ENCODE measurements around the gene KRT13.

The KRT13 gene

GRCh38 chr17:41528959-41529353, 23.5 kb upstream of the KRT13 start:
- no peaks in the 10 kb centered on the region for H4K20me1 ChIP-seq (ENCODE audit: insufficient read depth)
- H3K4me3 ChIP-seq (IDR thresholded peaks at IDR 0.05; ENCODE audit: insufficient read depth, low read depth, low read length) = no peak overlapping the region
- peaks cover 23% of the 10 kb centered on the region for H3K27me3 ChIP-seq (ENCODE audit: insufficient read depth, low read depth)
- H3K36me3 ChIP-seq (ENCODE audit: insufficient read depth) = no peaks in the 10 kb centered on the region
- H3K79me2 ChIP-seq (ENCODE audit: insufficient read depth, low read depth) = no peaks in the 10 kb centered on the region
- TF ChIP-seq, protein P1, sequence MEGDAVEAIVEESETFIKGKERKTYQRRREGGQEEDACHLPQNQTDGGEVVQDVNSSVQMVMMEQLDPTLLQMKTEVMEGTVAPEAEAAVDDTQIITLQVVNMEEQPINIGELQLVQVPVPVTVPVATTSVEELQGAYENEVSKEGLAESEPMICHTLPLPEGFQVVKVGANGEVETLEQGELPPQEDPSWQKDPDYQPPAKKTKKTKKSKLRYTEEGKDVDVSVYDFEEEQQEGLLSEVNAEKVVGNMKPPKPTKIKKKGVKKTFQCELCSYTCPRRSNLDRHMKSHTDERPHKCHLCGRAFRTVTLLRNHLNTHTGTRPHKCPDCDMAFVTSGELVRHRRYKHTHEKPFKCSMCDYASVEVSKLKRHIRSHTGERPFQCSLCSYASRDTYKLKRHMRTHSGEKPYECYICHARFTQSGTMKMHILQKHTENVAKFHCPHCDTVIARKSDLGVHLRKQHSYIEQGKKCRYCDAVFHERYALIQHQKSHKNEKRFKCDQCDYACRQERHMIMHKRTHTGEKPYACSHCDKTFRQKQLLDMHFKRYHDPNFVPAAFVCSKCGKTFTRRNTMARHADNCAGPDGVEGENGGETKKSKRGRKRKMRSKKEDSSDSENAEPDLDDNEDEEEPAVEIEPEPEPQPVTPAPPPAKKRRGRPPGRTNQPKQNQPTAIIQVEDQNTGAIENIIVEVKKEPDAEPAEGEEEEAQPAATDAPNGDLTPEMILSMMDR (conservative IDR thresholded peaks at IDR 0.05; ENCODE audit: low read depth, low read length) = no peak
- no peak overlapping the region for H2AFZ ChIP-seq (ENCODE audit: low read depth)
- no peaks in the 10 kb centered on the region for H3K4me1 ChIP-seq (ENCODE audit: low read depth, poor library complexity, severe bottlenecking)
- no peak overlapping the region for H3K27ac ChIP-seq
- H3K9ac ChIP-seq = no peak overlapping the region
- H3K4me2 ChIP-seq = no peak overlapping the region

DNA sequence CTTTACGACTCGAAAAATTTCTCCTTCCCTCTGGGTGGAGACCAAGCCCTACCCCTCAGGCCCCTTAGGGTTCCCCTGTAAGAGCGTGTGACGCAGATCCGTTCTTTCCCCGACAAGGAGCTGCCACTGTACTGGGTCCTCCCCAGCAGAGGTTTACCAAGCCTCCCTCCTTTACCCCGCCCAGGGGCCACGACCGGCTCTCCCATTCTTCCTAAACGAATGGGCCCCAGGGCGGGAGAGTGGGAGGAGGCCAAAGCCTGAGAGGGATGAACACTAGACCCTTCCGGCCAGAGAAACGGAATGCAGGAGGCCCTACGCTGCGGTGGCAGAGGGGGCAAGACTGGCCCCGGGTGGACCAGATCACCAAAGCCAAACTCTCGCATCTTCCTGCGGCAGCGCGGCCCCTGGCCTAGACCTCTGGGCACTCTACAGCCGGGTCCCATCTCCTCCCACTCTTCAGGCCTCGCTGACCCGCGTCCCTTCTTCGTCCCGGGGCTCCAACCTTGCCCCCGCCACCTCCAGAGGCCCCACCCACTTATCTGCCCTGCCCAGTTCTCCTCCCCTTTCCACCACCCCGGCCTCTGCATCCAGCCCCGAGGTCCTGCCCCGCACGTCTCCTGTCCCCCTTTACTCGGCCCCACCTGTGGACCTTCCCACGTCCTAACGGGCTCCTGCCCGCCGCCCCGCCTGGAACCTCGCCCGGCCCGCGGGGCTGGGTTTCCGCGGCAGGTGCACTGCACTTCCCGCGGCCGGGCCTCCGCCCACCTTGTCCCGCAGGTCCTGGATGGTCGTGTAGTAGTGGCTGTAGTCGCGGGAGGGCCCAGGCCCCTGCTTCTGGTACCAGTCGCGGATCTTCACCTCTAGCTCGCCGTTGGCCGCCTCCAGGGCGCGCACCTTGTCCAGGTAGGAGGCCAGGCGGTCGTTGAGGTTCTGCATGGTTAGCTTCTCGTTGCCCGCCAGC, 21.9 kb upstream of the KRT13 start:
- H3K4me3 ChIP-seq (IDR thresholded peaks at IDR 0.05; ENCODE audit: insufficient read depth, low read depth, low read length) = no peak overlapping the region
- no peak overlapping the region for H3K9ac ChIP-seq

GRCh38 chr17:41524261-41524660, 18.8 kb upstream of the KRT13 start:
- TF ChIP-seq, protein P1 (conservative IDR thresholded peaks at IDR 0.05; ENCODE audit: low read depth, low read length) = no peak
- no peak overlapping the region for H3K4me3 ChIP-seq (IDR thresholded peaks at IDR 0.05; ENCODE audit: insufficient read depth, low read depth, low read length)
- no peak overlapping the region for H3K4me2 ChIP-seq
- peaks cover 4% of the 10 kb centered on the region for H3K27me3 ChIP-seq (ENCODE audit: insufficient read depth, low read depth)
- no peaks in the 10 kb centered on the region for H4K20me1 ChIP-seq (ENCODE audit: insufficient read depth)
- no peaks in the 10 kb centered on the region for H3K36me3 ChIP-seq (ENCODE audit: insufficient read depth)
- H2AFZ ChIP-seq (ENCODE audit: low read depth) = no peak overlapping the region
- no peaks in the 10 kb centered on the region for H3K4me1 ChIP-seq (ENCODE audit: low read depth, poor library complexity, severe bottlenecking)
- H3K79me2 ChIP-seq (ENCODE audit: insufficient read depth, low read depth) = no peaks in the 10 kb centered on the region
- no peak overlapping the region for H3K9ac ChIP-seq
- H3K27ac ChIP-seq = no peak overlapping the region

More for the DNA sequence above, 21.9 kb upstream of the KRT13 start:
- H3K4me1 ChIP-seq (ENCODE audit: low read depth, poor library complexity, severe bottlenecking) = no peaks in the 10 kb centered on the region
- peaks cover 23% of the 10 kb centered on the region for H3K27me3 ChIP-seq (ENCODE audit: insufficient read depth, low read depth)
- no peak overlapping the region for H3K4me2 ChIP-seq
- no peaks in the 10 kb centered on the region for H4K20me1 ChIP-seq (ENCODE audit: insufficient read depth)
- H2AFZ ChIP-seq (ENCODE audit: low read depth) = no peak overlapping the region
- TF ChIP-seq, protein P1 (conservative IDR thresholded peaks at IDR 0.05; ENCODE audit: low read depth, low read length) = no peak
- no peaks in the 10 kb centered on the region for H3K36me3 ChIP-seq (ENCODE audit: insufficient read depth)
- no peak overlapping the region for H3K27ac ChIP-seq
- H3K79me2 ChIP-seq (ENCODE audit: insufficient read depth, low read depth) = no peaks in the 10 kb centered on the region

GRCh38 chr17:41523787-41524186, 18.4 kb upstream of the KRT13 start:
- no peak overlapping the region for H2AFZ ChIP-seq (ENCODE audit: low read depth)
- H3K4me2 ChIP-seq = no peak overlapping the region
- no peak overlapping the region for H3K9ac ChIP-seq
- TF ChIP-seq, protein P1 (conservative IDR thresholded peaks at IDR 0.05; ENCODE audit: low read depth, low read length) = no peak
- H3K4me1 ChIP-seq (ENCODE audit: low read depth, poor library complexity, severe bottlenecking) = no peaks in the 10 kb centered on the region
- no peaks in the 10 kb centered on the region for H3K36me3 ChIP-seq (ENCODE audit: insufficient read depth)
- no peaks in the 10 kb centered on the region; the same call in 1 of the 2 replicates for H3K27me3 ChIP-seq (ENCODE audit: insufficient read depth, low read depth)
- H4K20me1 ChIP-seq (ENCODE audit: insufficient read depth) = no peaks in the 10 kb centered on the region
- H3K4me3 ChIP-seq (IDR thresholded peaks at IDR 0.05; ENCODE audit: insufficient read depth, low read depth, low read length) = no peak overlapping the region
- H3K27ac ChIP-seq = no peak overlapping the region
- H3K79me2 ChIP-seq (ENCODE audit: insufficient read depth, low read depth) = no peaks in the 10 kb centered on the region
